Gastrocnemius medialis (tissue), 4 donors: Measurements from ENCODE around the gene TEK. TPM values are rescaled to one million over a fixed set of nuclear protein-coding genes. Genes with fewer than 3 reads are reported as not detected.

Experiments used
- ATAC-seq, 2 donors: fragments of 150-250 bp; one replicate each; pipeline ENCODE4 v1.9.1; 2016
- DNase-seq, 2 donors: peaks; one replicate each; pipeline ENCODE4 v3.0.0-alpha.2; 2019
- H3K27ac ChIP-seq, 4 donors: fragments of 200-600 bp; sonication (generic); 1 replicate in 1 of 4; 2 replicates in 3 of 4; pipeline ENCODE4 v1.5.1; 2016 to 2018; ENCODE audit warnings: mild to moderate bottlenecking in 2 of 4, moderate library complexity in 1 of 4
- H3K27me3 ChIP-seq, 3 donors: fragments of 200-600 bp; sonication (generic) in 2 of 3; 1 replicate in 1 of 3; 2 replicates in 2 of 3; pipeline versions ENCODE4 v1.5.1 to v1.6.0; 2016 to 2019; ENCODE audit warnings: mild to moderate bottlenecking in 1 of 3, moderate library complexity in 1 of 3
- H3K36me3 ChIP-seq, 2 donors: fragments of 200-600 bp; sonication (generic) in 1 of 2; one replicate each; pipeline ENCODE4 v1.5.1; 2017 to 2018
- H3K4me1 ChIP-seq, 2 donors: fragments of 200-600 bp; sonication (generic) in 1 of 2; one replicate each; pipeline ENCODE4 v1.5.1; 2016 to 2017; ENCODE audit warnings: mild to moderate bottlenecking in 2 of 2
- H3K4me3 ChIP-seq, 4 donors: fragments of 200-600 bp; sonication (generic) in 3 of 4; 1 replicate in 1 of 4; 2 replicates in 3 of 4; pipeline ENCODE4 v1.5.1; 2016 to 2019; ENCODE audit warnings: mild to moderate bottlenecking in 2 of 4
- H3K9me3 ChIP-seq, 3 donors: fragments of 200-600 bp; sonication (generic) in 2 of 3; 1 replicate in 1 of 3; 2 replicates in 2 of 3; pipeline ENCODE4 v1.5.1; 2016 to 2019
- POLR2A ChIP-seq, 2 donors: fragments of 450-650 bp; IDR thresholded peaks; one replicate each; pipeline ENCODE4 v1.6.1; 2017; ENCODE audit warnings: antibody characterized with exemption in 2 of 2, mild to moderate bottlenecking in 2 of 2, moderate library complexity in 2 of 2
- in situ Hi-C, 4 donors: fragments of 200-750 bp; cut with MboI; loops; one replicate each; pipeline versions ENCODE4 v1.15.0 to v1.8.0; 2017; ENCODE audit warnings: low sequenced_read_pairs in 4 of 4
- intact Hi-C: fragments of 100-400 bp; cut with DNase I; formaldehyde crosslinking; loops from one replicate; pipeline ENCODE4 v1.15.1; 2023; ENCODE audit warnings: low total_unique reads
- total RNA-seq, 4 donors: library from RNA; depleted of rRNA; stranded (reverse); fragments of >200 nt; gene quantifications; one replicate each; pipeline versions ENCODE4 v1.1.0 to v1.2.3, GENCODE V29; 2016
- TF ChIP-seq, protein P1 (sequence below), 5 experiments: fragments of 450-650 bp in 3 of 5; fragments of 200-600 bp in 2 of 5; sonication (generic) in 2 of 5; IDR thresholded peaks in 4 of 5; conservative IDR thresholded peaks in 1 of 5; 1 replicate in 4 of 5; 2 replicates in 1 of 5; pipeline ENCODE4 v1.5.1; 2016 to 2019; ENCODE audit warnings: antibody characterized with exemption in 5 of 5, mild to moderate bottlenecking in 3 of 5, moderate library complexity in 3 of 5

Gene TEK
- total RNA-seq, 4 donors from 2014 or later, result 8.1 to 9.0 (median 8.4) TPM

DNA sequence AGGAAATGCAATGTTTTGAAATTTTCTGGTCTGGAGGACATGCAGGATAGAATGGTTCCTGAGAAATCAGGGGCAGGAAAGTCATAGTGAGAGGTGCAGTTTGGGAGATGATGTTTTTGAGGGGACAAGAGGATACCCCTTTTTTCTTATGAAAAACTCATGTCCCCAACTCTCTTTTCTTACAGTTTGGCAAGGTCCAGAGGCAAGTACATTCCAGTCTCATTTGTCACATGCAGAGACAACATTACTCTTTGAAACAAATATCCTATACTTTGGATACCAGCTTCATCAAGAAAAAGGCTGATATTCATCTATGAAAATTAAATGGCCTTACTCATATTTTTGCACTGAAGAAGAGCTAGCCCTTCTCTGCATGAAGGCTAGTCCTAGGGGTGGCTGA is 139.7 kb downstream of the TEK start:
- Histone ChIP-seq H3K27me3 (no peaks in the 10 kb centered on the region), H3K36me3 (no peaks in the 10 kb centered on the region), H3K4me1 (no peaks in the 10 kb centered on the region), H3K4me3 (no peak overlapping the region), H3K27ac (no peak overlapping the region), H3K9me3 (no peaks in the 10 kb centered on the region)
- DNase-seq (no peak), ATAC-seq (no peak)
- TF ChIP-seq, protein P1, sequence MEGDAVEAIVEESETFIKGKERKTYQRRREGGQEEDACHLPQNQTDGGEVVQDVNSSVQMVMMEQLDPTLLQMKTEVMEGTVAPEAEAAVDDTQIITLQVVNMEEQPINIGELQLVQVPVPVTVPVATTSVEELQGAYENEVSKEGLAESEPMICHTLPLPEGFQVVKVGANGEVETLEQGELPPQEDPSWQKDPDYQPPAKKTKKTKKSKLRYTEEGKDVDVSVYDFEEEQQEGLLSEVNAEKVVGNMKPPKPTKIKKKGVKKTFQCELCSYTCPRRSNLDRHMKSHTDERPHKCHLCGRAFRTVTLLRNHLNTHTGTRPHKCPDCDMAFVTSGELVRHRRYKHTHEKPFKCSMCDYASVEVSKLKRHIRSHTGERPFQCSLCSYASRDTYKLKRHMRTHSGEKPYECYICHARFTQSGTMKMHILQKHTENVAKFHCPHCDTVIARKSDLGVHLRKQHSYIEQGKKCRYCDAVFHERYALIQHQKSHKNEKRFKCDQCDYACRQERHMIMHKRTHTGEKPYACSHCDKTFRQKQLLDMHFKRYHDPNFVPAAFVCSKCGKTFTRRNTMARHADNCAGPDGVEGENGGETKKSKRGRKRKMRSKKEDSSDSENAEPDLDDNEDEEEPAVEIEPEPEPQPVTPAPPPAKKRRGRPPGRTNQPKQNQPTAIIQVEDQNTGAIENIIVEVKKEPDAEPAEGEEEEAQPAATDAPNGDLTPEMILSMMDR (IDR thresholded peaks at IDR 0.05 in 4 of 5, conservative IDR thresholded peaks at IDR 0.05 in 1 of 5), result no peak
- no peak for TF ChIP-seq POLR2A (IDR thresholded peaks at IDR 0.05)
- intact Hi-C loops, result no loop called here
- in situ Hi-C loops, result no loop called here

DNA sequence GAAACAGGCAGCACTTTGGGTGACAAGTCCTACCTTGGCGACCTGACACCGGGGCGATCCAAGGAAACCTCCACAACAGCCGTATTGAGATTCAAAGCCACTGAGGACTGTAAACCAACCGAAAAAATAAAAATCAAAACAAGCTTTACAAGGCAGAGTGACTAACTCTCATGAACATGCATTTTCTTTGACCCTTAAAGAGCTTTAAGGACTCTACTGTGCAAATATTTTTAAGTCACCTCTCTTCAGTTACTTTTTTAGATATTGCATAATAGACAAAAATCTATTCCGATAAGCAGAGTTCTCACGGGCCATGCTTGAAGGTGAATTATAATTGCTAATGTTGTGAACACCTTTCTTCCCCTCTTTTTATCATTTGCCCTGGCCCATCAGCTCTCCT is 149.6 kb downstream of the TEK start:
- Histone ChIP-seq H3K27ac (no peak overlapping the region), H3K4me3 (no peak overlapping the region), H3K4me1 (no peaks in the 10 kb centered on the region), H3K27me3 (no peaks in the 10 kb centered on the region), H3K9me3 (no peaks in the 10 kb centered on the region), H3K36me3 (no peaks in the 10 kb centered on the region)
- no peak for TF ChIP-seq POLR2A (IDR thresholded peaks at IDR 0.05)
- TF ChIP-seq, protein P1 (IDR thresholded peaks at IDR 0.05 in 4 of 5, conservative IDR thresholded peaks at IDR 0.05 in 1 of 5), result no peak
- ATAC-seq (no peak), DNase-seq (no peak)
- in situ Hi-C loops (no loop called here), intact Hi-C loops (no loop called here)

DNA sequence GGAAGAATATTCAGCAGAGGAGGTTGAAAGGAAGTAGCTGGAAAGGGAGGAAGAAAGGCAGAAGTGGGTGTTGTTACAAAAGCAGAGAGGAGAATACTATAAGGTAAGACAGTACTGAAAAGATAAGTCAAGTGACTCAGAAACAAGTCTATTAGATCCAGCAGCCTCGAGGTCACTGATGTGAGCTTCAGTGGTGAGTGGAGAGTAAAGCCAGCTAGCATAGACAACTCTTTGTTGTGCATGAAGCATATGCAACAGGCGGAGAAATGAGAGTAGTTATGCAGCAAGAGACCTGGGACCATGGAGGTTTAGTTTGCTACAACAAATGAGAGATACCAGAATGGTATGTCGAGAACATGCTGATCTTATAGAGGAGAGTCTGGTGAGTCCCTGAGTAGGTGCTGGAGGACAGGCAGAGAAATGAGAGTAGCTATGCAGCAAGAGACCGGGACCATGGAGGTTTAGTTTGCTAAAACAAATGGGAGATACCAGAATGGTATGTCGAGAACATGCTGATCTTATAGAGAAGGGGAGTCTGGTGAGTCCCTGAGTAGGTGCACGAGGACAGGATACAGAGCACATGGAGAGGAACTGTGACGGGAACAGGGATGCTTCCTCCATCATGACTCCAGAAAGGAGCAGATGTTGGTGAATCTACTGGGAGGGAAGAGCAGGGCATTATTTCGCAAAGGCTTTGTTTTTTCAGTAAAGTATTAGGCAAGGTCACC is 151.9 kb downstream of the TEK start:
- DNase-seq (no peak), ATAC-seq (no peak)
- H3K9me3 ChIP-seq, result no peaks in the 10 kb centered on the region
- TF ChIP-seq, protein P1 (IDR thresholded peaks at IDR 0.05 in 4 of 5, conservative IDR thresholded peaks at IDR 0.05 in 1 of 5), result no peak
- TF ChIP-seq POLR2A (IDR thresholded peaks at IDR 0.05), result no peak
- no peak overlapping the region for H3K4me3 ChIP-seq
- no peaks in the 10 kb centered on the region for H3K36me3 ChIP-seq
- H3K4me1 ChIP-seq, result no peaks in the 10 kb centered on the region
- H3K27me3 ChIP-seq, result no peaks in the 10 kb centered on the region
- no peak overlapping the region for H3K27ac ChIP-seq
- intact Hi-C loops, result no loop called here
- in situ Hi-C loops, result no loop called here

DNA sequence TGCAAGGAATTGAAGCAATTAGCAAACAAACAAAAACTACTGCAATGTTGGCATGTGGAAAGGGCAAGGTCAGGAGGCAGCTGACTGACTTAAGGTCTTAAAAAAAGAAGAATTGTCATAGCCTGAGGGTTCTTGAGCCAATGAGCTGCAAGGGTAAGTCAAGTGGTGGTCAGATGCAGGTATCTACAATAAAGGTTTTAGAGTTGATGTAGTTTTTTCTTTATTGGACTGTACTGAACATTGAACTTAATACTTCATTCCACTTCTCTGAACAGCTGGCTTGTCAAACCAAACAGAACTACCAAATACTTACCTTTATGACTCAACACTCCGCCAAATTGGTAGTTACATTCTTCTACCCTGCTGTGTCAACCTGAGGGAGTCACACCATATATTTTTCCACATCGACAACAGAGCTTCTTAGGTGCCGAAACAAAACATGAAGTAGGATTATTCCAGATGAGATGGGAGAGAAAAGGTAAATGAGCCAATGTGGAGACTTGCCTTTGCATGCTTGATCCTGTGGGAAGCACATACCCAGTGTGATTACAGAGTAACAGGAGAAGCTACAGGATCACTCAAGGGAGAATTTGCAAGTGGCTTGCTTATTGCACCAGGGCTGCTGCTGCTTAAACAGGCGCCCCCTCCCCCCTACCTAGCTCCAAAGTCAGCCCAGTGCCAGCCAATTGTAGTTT is 152.6 kb downstream of the TEK start:
- H3K9me3 ChIP-seq, result no peaks in the 10 kb centered on the region
- no peaks in the 10 kb centered on the region for H3K4me1 ChIP-seq
- H3K4me3 ChIP-seq, result no peak overlapping the region
- no peaks in the 10 kb centered on the region for H3K36me3 ChIP-seq
- DNase-seq (no peak), ATAC-seq (no peak)
- H3K27me3 ChIP-seq, result no peaks in the 10 kb centered on the region
- H3K27ac ChIP-seq, result no peak overlapping the region
- in situ Hi-C loops (no loop called here), intact Hi-C loops (no loop called here)
- TF ChIP-seq, protein P1 (IDR thresholded peaks at IDR 0.05 in 4 of 5, conservative IDR thresholded peaks at IDR 0.05 in 1 of 5), result no peak
- TF ChIP-seq POLR2A (IDR thresholded peaks at IDR 0.05), result no peak
